NCI-H128 (cell line): Measurements from ENCODE around the gene POLR3H.

Source experiments
- DNase-seq: peaks from one replicate; lab custom pipeline; 2025; ENCODE audit not compliant: unreplicated experiment; lab: John Stamatoyannopoulos, UW

Gene POLR3H

DNA sequence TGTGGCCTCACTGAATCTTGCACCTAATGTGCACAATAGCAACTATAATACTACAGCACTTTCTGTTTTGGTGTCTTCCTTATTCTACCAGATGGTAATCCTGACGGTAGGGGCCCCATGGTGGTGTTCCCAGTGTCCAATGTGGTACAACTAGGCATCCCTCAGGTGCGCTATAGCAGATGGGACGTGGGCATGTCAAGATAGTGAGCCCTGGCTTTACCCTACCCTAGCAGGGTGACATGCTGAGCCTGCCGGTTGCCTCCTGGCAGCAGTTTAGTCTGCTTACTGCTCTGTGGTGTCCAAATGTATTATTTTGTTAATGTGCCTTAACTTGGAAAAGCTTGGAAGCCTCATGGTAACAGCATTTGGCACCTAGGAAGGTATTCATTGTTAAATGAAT, 56.2 kb downstream of the POLR3H start:
- DNase-seq: no peak

DNA sequence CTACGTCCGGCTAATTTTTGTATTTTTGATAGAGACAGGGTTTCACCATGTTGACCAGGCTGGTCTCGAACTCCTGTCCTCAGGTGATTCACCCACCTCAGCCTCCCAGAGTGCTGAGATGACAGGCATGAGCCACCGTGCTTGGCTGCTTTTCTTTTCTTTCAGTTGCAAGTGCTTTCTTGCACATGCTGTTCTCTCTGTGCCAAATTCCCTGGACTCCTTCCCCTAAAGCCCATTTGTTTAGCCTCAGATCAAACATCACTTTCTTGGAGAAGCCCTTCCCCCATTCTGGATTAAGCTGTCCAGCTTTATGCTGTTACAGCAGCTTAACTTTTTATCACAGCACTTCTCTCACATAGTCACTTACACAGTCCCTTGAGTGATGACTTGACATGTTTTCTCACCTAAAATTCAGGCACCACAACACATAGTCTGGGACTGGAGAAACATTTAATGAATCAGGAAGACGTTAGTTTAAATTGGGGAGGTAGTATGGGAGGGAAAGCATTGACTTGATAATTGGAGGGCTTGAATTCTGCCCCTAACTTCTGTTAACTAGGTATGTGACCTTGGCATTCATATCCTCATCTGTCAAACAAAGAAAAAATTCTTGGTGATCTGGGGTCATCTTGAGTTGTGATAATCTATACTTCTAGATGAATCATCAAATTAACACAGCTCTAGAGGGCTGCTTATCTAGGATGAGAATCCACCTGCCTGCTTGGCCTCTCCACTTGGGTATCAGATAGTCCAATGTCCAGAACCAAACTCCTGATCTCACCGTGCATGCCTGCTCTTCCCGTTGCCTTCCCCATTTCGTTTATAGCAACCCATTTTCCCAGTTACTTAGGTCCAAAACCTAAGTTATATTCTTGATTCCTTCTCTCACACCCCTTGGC, 57.0 kb downstream of the POLR3H start:
- no peak for DNase-seq

DNA sequence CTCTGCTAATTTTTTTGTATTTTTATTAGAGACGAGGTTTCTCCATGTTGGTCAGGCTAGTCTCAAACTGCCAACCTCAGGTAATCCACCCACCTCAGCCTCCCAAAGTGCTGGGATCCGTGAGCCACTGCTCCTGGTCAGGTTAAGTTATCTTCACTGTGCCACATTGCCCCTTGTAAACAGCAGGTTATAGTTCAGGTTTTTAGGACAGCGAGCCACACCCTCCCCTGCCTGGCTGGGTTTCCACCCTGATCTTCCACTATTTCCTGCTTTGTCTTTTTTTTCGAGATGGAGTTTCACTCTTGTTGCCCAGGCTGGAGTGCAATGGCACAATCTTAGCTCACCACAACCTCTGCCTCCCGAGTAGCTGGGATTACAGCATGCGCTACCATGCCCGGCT, 59.2 kb downstream of the POLR3H start:
- no peak for DNase-seq

DNA sequence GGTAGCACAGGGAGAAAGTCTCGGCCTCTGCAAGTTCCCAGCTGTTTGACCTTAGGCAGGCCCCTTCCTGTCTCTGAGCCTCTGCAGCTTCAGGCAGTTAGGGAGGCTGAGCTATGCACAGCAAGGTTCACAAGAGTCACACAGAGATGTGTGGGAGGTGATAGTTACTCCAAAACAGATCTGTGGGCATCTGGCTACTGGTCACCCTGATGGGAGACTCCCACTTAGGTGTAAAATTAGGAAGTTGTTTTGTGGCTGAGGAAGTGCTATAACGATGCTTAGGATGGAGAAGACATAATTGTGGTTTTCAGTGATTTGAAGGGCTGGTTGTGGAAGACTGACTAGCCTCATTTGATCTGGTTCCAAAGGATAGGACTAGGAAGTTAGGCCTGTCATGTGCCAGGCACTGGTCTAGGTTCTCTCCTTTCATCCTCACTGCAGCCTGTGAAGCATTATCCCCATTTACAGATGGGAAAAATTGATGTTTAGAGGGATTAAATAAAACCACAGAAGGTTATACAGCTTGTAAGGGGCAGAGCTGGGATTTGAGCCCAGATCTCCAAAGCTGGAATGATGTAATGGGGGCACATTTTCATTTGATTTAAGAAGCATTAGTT, 61.8 kb downstream of the POLR3H start:
- DNase-seq: no peak

DNA sequence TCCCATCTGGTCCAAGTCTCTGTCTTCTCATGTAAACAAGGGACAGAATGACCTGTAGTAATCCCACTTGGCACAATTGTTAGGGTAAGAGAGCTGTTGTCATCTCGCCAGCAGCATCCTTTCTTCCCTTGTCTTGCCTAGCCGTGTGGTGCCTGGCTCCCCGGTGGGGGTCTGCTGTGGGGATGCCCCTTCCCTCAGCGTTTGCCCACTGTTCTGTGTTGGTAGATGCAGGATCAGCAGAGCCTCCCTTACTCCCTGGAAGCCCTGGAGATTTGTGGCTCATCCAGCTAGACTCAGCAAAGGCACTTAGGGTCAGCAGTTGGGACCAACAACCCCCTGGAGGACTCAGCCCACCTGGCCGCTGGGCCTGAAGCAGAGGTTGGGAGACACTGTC, 62.3 kb downstream of the POLR3H start:
- no peak for DNase-seq

DNA sequence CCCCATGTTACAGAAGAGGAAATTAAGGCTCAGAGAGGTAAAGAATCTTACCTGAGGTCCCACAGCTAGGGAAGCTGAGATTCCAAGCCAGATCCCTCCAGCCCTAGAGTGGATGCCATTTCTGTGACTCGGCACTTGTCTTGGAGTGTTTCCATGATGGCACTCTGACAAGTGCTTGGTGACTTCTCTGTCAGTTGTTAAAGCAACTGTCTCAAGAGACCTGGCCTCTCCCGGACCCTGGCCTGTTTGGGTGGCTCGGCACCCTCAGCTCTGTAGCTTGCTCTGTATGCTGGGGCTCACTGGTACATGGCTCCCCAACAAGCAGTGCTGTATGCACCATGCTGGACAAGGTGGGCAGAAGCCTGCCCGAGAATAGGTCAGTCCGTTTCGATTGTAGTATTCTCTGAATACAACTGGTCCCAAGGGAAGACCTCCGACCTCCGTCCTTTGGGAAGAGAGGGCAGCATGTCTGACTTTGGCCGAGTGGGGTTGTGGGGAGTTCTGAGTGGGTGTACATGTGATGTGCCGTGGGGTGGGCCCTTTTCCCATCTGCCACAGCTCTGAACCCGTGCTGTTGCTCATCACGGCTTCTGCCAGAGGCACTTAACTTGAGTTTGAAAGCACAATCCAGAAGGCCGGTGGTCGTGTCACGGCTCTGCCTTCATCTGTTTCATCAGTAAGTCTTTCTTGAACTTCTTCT, 63.0 kb downstream of the POLR3H start:
- DNase-seq: no peak

DNA sequence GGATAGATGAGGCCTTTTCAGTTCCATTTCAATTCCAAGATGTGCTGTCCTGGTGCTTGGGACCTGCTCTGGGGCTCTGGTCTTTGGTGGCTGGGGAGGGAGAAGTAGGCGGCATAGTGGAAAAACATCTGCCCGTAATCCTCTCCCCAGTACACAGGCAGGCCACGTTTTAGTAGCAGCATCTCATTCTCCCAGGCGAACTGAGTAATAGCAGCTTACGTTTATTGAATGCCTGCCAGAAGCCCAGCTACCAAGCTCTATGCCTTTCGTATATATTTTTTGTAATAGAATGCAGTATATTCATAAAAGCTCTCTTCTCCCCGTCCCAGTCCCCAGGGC, 63.9 kb downstream of the POLR3H start:
- DNase-seq: no peak

DNA sequence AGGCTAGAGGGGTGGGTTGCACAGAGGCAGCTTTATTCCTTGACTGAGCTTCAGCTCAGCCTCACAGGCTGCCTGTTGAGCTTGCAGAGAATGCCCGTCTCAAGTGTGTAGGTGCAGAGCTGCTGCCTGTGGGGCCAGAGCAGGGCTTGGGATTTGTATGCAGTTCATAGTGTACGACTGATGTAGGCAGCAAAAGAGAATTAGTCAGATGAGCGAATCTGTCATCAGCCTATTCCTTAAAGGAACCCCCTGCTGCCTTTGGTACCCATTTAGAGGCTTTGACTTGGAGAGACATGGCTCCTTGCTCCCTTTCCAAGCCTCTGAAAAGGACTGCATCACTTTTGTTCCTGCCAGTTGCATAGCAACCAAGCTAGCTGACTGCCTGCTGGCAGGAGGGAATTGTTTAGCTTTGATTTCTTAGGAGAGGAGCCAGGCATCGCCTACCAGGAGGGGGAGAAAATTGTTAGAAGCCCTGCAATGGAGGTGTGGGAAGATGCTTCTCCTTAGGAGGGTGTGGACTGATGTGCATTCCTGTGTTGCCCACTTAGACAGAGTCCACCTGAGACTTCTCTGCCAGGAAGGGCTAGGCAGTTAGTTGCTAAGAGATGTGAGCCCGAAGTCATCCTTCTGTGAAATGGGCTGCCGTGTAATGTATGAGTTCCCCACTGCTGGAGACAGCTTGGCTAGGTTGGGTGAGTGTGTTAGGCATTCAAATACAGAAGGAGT, 64.4 kb downstream of the POLR3H start:
- DNase-seq: no peak

DNA sequence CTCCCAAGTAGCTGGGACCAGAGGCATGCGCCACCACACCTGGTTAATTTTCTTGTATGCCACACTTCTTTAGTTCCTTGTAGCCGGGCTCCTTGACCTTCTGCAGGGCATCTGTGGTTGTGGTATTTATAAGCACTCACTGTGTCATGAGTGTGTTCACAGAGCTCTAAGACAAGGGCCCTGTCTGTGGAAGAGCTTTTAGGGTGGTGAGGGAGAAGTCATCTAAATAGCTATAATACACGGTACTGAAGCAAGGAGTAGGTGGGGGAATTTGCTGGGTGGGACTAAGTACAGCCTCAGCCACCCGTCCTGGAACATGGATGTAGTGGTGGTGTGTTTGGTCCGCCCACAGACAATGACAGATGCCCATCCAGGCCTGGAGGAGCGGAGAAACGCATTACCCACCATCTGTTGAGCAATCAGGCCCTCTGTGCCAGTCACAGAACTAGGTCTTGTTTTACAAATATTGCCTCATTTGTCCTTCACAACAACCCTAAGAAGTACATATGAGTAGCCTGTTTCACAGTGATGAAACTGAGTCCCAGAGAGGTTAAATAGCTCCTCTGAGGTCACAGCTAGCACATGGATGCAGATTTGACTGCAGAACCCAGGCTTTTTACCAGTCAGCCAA, 65.3 kb downstream of the POLR3H start:
- no peak for DNase-seq

DNA sequence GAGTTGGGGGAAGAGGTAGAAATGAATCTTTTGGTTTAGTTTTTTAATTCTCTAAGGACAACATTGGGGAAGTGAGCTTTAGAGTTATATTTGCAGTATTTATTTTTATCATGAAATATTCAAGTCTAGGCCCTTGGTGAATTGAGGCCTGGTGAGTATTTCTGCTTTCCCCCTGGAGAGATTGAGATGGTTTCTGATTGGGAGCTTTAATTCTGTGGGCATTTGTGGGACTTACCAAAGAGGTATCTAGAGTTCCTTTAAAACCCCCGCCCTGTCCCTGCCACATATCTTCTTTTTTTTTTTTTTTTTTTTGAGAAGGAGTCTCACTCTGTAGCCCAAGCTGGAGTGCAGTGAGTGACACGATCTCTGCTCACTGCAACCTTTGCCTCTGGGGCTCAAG, 65.8 kb downstream of the POLR3H start:
- DNase-seq: no peak
